NCI-H1436 treated with DMSO at 0.1 percent for 48 hours (cell line): ENCODE data around the gene FHIT.
"Not testable (repeated sequence)": the region's sequence is repeated elsewhere in the genome, so short reads cannot be mapped to it uniquely, and the experiment has no call there.

Experiments
- DNase-seq: peaks from one replicate; lab custom pipeline; 2025; lab: John Stamatoyannopoulos, UW

Gene FHIT

DNA sequence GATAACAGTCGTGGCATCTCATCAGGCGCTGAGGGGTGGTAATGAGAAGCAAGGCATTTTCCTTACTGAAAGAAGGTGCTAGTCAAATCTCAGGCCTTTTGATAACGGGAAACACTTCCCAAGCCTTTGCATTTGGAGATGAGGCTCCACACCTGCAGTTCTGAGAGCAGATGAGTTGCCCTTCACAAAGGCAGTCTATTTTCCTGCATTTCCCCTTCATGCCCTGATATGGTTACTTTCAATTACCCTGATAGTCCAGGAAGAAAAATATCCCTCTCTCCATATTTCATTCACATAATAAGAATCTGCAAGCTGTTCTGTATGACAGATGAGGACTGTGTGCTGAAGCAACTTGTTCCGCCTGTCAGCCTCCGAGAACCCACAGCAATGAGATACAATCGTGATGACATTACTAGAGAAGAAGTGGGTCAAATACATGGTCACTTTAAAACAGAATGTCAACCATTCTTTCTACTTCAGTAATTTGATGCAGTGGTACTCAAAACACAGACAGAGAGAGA is 25.0 kb downstream of the FHIT start:
- DNase-seq = no peak

DNA sequence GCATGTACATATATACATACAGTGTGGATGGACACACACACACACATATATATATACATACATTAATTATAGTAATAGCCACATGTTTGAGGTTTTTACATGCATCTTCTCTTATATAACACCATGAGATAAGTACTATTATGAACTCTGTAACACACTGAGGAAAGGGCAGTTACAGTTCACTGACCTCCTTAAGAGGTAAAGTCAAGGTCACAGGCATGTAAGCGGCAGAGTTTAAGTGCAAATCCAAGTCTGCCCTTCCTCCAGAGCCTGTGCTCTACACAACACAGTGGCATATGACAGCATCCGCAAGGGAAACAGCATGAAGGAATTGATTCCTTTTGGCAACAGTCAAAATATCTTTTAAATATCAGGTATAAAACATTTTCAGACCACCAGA is 26.4 kb downstream of the FHIT start:
- no peak for DNase-seq

DNA sequence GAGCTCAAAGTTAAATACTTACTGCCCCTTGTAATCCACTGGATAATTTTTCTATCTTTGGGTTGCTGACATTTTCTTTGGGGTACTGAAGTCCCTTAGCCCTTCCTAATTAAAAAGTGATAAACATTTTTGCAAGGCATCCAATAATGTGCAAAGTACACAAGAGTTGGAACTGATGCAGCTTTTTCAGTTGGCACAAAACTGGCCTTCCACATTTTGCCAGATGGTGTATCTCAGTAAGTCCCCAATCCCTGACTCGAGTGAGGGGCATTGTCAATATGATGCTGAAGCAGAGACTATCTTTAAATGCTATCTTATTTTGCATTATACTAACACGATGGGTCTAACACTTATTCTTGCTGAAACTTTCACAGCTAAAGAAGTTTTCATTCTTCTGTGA is 27.8 kb downstream of the FHIT start:
- no peak for DNase-seq

DNA sequence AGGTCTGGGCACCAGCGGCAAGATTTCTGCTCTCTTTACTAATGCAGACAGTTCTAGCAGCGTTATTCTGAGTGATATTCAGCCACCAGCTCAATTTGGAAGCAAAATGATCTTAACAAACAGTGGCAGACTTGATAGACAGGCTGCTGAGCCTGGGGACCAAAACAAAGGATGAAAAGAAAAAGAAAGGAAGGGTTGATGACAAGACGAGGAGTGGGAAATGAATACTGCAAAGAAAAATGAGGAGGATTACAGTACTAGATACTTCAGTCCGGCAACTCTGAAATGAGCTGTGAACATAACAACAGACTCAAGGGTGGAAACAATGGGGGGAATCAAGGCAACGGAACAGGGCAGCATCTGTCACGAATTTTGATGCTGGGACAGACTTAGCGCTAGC is 28.8 kb downstream of the FHIT start:
- no peak for DNase-seq

DNA sequence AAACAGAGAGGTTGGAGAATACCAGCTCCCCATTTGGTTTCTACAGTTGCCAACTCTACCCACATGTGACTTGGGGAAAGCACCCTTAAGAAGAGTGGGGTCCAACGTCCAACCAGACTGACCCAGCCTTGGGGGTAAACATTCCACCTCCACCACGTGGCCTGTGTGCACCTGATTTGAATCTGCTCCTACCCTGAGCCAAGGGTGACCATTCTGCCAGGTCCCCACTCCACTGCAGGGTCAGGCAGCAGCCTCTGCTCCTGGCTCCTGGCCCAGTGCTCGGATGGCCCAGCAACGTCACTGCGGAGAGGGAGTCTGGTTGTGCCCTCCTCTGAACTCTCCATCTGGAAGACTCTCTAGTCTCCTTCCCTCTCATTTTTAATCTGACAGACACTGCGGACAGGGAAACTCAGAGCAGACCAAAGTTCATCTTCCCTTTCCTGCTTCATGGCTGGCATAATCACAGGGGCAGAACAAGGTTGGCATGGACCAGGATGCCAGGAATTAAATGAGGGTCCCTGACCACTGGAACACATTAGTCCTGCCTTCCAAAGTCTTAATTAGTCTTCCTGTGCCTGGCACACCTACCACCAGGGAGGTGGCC is 29.4 kb downstream of the FHIT start:
- no peak for DNase-seq

DNA sequence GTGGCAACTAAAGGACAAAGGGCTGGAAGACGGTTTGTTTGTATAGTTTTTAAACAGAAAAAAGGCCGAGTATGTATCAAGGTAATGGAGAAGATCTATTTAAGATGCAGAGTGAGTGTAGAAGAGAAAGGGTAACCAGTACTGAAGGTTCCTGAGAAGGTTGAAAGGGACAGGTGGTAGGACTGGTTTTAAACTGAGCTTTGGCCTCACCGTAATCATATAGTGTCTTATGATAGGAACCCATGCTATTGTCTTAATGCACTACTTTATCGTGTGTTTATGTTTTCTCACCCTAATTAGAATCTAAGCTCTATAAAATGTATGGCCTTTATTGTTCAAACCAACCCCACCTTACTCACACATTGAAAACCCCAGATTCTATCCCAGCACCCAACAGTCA is 32.7 kb downstream of the FHIT start:
- DNase-seq = no peak

DNA sequence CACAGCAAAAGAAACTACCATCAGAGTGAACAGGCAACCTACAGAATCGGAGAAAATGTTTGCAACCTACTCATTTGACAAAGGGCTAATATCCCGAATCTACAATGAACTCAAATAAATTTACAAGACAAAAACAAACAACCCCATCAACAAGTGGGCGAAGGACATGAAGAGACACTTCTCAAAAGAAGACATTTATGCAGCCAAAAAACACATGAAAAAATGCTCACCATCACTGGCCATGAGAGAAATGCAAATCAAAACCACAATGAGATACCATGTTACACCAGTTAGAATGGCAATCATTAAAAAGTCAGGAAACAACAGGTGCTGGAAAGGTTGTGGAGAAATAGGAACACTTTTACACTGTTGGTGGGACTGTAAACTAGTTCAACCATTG is 35.1 kb downstream of the FHIT start:
- DNase-seq = not testable (repeated sequence)

DNA sequence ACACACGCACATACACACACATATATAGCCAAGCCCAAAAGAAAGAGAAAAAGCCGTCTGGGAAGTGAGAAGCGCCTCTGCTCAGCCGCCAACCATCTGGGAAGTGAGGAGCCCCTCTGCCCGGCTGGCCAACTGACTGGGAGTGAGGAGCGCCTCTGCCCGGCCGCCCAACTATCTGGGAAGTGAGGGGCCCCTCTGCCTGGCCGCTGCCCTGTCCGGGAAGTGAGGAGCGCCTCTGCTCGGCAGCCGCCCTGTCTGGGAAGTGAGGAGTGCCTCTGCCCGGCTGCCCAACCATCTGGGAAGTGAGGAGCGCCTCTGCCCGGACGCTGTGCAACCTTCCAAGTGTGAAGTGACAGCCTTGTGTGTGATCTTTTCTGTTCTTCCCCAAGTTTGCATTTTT is 49.2 kb downstream of the FHIT start:
- no peak for DNase-seq

DNA sequence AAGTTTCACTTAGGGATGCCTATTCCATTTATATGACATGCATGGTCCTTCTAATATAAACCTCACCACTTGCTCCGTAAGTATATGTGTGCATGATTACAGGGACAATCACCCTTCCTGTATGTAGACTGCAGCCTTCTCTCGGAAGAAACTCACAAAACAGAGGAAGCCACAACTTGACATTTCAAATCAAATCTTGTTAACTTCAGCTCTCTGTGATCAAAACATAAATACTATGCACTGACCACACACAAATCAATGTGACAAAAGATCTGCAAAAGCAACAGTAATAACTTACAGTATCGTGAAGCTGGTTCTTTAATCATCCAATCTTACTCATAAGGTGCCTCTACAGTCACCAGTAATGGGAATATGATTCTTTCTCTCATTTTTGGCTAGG is 50.2 kb downstream of the FHIT start:
- DNase-seq = no peak

DNA sequence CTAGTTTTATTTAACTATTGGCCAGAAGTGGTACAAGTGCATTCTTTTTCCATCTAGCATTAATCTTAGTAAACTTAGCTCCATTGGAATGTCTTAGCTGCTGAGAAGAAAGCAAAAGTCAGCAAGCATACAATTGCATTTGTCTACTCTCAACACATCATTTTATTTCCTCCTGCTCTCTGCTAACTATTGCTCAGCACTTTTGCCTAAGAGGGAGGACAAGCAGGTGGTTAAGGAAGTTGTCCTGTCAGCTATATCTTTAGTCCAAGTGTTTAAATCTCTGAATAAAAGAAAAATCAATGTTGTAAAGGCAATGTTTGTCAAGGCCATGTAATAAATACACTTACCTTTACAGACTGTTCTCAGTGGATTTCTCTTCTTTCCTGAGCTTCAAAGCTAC is 51.0 kb downstream of the FHIT start:
- no peak for DNase-seq

DNA sequence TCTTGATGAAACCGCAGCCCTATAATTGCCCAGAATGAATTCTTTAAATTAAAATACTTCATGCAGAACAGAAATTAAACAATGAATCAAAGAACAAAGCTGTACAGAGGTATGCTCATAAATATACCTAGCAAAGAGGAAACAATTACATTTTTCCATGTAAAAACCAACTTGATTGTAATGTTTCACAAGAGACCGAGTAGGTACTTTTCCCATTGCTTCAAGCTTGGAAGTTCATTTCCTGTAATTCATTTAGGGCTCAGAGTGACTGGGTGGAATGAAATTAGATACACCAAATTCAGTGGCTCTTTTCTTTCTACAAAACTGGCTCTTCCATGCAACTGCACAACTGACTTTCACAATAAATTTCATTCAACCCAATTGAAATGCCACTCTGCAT is 51.4 kb downstream of the FHIT start:
- no peak for DNase-seq

DNA sequence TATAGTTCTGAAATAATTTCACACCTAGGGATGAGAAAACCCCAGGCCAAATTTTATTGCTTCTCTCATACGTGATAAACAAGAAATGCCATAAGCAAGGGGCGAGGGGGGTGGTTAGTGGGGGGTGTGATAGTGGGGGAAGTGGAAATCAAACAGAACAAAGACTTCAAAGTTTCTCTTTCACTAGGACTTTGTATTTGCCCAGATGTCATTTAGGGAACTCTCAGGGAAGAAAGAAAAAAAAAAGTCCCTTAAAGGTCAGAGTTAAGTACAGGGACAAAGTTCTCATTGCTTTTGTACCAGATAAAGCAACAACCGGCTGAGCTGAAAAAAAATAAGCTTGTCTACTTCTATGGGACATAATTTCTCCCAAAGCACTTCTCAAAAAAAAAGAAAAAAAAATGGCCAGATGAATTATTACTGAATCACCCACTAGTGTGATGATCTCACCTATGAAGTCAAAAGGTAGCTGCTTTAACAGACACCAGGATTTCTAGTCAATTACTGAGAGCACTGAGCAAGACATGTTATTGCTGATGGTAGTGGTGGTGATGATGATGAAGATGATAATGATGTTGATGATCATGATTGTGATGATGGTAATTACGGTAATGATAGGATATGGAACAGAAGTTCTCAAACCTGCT is 56.2 kb downstream of the FHIT start:
- DNase-seq = no peak

DNA sequence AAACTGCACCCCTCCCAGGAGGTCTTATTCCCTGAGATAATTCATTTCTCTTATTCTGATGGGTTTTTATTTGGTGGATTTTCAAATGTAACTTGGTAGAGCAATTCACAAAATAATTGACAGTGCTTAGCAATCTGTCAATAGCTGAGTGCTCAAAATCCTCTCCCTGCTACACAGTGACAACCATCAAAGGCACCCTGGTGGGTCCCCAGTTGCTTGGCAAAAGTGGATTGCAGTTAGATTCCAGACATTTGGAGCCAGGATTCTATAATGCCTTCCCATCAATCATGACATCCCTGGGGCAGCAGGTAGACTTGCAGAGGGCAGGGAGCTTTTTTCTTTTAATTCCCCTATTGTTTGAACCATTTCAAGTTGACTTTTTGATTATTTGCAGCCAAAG is 59.0 kb downstream of the FHIT start:
- DNase-seq = no peak

DNA sequence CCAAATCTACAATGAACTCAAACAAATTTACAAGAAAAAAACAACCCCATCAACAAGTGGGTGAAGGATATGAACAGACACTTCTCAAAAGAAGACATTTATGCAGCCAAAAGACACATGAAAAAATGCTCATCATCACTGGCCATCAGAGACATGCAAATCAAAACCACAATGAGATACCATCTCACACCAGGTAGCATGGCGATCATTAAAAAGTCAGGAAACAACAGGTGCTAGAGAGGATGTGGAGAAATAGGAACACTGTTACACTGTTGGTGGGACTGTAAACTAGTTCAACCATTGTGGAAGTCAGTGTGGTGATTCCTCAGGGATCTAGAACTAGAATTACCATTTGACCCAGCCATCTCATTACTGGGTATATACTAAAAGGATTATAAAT is 61.0 kb downstream of the FHIT start:
- DNase-seq = not testable (repeated sequence)

DNA sequence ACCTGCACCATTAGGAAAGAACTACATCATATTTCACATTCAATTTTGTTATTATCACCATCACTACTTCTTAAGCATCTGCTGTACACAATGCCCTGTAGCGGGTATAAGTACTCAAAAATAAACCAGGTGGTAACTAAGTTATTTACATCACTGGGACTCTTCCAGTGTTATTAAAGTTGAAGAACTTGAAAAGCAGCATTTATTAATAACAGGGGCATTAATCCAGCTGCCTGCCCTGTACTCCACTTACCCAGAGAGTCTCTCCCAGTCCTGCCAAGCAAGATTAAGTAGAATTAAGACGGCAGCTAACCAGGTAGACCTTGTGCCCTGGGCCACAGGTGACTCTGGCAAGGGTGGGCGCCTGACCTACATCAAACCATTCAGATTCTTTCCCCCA is 65.2 kb downstream of the FHIT start:
- no peak for DNase-seq

DNA sequence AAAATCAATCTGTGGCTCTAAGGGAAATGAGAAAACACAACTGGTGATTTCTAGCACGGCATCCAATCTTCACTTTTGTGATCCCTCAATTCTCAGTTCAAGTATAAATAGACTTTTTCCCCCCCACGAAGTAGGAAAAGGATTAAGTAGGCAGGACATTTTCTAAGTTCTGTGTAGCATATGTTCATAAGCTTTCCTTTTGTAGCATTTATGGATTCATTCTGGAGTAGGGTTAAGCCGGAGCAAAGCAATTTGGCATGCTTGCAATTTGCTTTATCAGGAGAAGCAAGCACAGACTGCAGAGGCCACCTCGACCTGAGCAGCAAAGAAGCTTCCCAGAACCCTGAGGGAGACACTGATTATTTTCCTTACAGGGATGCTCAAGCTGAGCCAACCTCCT is 66.3 kb downstream of the FHIT start:
- no peak for DNase-seq

DNA sequence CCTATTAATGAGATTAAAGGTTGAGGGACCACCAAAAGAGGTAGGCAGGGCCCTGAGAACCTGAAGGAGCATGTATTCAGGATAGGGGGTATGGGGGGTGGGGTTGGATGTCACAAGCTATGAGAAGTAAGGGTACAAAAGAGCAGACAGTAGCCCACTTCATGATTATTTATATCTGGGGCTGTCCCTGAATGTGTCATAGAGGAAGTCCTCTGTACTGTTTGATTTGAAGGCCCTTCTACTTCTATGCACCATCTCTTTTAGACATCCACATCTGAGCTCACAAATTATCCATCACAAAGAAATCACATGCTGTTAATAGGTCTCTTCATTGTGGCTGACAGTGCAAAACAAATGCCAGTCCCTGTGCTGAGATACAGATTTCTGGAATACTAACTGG is 68.6 kb downstream of the FHIT start:
- DNase-seq = no peak

DNA sequence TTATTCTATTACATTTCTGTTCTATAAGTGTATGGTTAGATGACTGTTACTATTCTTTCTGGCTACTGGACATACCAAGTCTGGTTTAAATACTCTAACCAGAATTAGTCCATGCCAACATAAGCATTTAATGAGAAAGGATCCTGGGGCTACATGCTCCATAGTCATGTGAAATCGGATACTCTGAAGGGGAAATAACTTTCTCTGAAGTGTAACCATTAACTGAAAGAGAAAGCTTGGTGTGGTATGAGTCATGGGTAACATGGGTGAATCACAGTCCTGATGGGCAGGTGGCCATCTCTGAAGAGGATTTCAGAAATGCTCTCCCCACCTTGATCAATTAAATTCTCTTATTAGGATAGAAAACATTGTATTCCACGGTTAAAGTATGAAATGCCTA is 69.4 kb downstream of the FHIT start:
- no peak for DNase-seq

DNA sequence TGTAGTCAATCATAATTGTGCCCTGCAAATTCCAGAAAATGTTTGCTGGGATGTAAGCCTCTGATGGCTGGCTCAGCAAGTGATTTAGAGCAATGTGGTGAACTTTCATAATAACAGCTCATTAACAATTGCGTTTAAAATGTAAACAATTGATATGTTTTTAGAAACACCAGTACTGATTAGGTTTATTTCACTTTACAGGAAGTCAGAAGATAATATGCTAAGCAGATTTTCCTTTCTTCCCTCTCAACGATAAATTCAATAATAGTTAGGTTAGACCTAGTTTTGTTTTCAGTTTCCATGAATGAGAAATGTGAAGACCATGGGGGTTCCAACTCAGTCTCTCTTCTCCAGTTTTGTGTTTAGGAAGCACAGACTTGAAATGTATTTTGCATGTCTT is 71.0 kb downstream of the FHIT start:
- DNase-seq = no peak

DNA sequence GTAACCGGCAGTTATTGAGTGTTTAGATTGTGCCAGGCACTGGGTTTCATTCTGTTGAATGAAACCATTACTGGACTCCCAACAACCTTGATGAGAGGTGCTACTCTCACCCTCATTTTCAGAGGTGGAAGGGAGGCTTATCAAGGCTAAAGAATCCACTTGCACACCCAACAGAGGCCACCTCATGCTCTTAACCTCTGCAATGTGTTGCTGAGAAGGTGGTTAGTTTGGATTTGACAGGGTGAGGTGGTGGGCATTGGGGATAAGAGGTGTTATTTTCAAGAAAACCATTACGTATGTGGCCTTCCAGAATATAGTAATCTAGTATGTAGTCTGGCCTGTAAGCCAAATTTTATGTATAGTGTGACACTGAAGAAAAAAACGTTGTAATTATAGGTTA is 73.1 kb downstream of the FHIT start:
- DNase-seq = no peak

DNA sequence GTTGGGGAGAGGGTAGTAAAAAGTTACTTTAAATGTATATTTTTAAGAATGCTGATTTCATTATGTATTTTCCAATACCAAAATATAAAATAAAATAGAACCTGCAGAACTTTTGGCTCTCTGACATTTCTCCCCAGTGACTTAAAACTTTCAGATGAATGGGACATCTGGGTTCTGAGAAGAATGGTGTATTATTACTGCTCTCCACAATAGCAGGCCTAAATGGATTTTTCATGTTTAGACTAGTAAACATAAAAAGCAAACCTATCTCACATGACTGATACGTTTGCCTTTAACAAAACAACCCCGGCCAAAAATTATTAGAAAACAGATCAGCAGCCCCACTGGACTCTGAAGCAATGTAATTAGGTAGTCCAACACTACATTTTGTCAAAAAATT is 73.8 kb downstream of the FHIT start:
- DNase-seq = no peak

DNA sequence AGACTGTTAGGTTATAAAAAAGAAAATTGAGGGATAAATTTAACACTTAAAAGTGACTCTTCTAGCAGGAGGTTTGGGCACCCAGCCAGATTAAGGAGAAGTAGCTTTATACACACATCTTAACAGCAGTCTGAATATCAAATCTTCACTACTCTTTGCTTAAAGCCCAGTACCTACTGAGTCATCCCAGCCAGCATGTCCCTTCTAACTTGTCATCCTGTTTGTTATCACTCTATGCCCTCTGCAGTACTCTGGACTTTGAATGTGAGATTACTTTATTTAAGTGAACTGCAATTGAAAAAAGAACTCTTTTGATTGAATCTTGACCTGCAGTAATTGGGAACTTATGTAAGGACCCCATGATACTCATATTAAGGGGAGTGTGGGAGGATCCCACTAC is 77.6 kb downstream of the FHIT start:
- DNase-seq = no peak

DNA sequence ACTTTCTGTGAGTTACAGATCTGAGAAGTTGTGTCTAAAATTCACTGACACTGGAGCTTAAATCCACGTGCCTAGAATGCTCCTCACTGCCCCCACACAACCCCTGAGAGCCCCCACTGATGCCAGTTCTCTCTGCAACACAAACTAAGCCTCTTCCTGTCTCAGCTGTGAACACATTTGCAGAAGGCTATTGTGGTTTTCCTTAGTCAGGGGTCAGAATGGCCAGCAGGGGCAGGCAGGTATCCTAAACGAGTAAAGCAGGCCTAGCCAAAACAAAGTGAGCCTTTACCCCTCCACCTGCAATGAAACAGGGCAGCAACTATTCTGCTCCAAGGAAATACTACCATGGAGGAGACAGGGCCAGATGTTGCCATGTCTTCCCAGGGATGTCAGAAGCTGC is 78.6 kb downstream of the FHIT start:
- no peak for DNase-seq

DNA sequence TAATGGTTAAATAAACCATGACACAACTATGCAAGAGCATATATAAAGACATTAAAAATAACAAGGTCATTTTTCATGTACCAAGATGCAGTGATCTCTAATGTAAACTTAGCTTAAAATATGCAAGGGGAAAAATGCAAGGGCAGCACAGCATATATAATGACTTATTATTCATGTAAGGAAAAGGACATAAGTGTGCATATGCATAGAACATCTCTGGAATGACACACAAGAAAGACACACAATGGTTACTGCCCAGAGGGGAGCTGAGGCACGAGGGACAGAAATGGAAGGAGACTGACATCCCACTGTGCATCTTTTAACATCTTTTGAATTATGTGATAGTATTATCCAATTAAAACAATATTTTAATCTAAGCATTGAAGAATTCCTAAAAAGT is 79.0 kb downstream of the FHIT start:
- DNase-seq = no peak
